DND-41 (cell line): ENCODE measurements around the gene TSPO.

Experiments used
- ATAC-seq: fragments of 200-7000 bp; cut with Tn5 transposase; 3 replicates; pipeline ENCODE4 v1.9.1; 2021; ENCODE audit warnings: low read depth; ENCODE audit not compliant: insufficient read depth
- DNase-seq: peaks from one replicate; pipeline ENCODE4 v3.0.0-alpha.2; 2020
- H2AFZ ChIP-seq: 2 replicates; pipeline ENCODE4 v1.6.0; 2012; ENCODE audit warnings: low read depth, low read length
- H3K27ac ChIP-seq: 2 replicates; pipeline ENCODE4 v1.5.1; 2012; ENCODE audit warnings: low read length, inconsistent platforms
- H3K27me3 ChIP-seq: fragments of 200-600 bp; sonication (generic); 2 replicates; pipeline ENCODE4 v1.6.0; 2012; ENCODE audit warnings: low read length, mild to moderate bottlenecking, inconsistent platforms; ENCODE audit not compliant: insufficient read depth, poor library complexity
- H3K36me3 ChIP-seq: 2 replicates; pipeline ENCODE4 v1.5.1; 2012; ENCODE audit warnings: low read length, inconsistent platforms; ENCODE audit not compliant: insufficient read depth
- H3K4me1 ChIP-seq: 2 replicates; pipeline ENCODE4 v1.5.1; 2012; ENCODE audit warnings: mild to moderate bottlenecking, low read length; ENCODE audit not compliant: insufficient read depth
- H3K4me2 ChIP-seq: 2 replicates; pipeline ENCODE4 v1.6.0; 2012; ENCODE audit warnings: mild to moderate bottlenecking, moderate library complexity, low read length, inconsistent platforms; ENCODE audit not compliant: insufficient read depth
- H3K4me3 ChIP-seq, 2 experiments: fragments of 200-600 bp in 1 of 2; shearing (Covaris generic) in 1 of 2; 2 replicates each; pipeline ENCODE4 v1.5.1; 2012 to 2016; ENCODE audit warnings: inconsistent platforms in 2 of 2, low read length in 2 of 2, mild to moderate bottlenecking in 2 of 2, low read depth in 1 of 2, moderate library complexity in 1 of 2
- H3K79me2 ChIP-seq: 2 replicates; pipeline ENCODE4 v1.6.0; 2012; ENCODE audit warnings: low read length, inconsistent platforms; ENCODE audit not compliant: insufficient read depth
- H3K9ac ChIP-seq: 2 replicates; pipeline ENCODE4 v1.6.0; 2012; ENCODE audit warnings: low read depth, mild to moderate bottlenecking, inconsistent platforms, low read length, moderate library complexity
- H3K9me3 ChIP-seq: 2 replicates; pipeline ENCODE4 v1.5.1; 2012; ENCODE audit warnings: low read length, moderate library complexity, mild to moderate bottlenecking, inconsistent platforms; ENCODE audit not compliant: insufficient read depth, severe bottlenecking
- H4K20me1 ChIP-seq: 2 replicates; pipeline ENCODE4 v1.6.0; 2012; ENCODE audit warnings: low read length; ENCODE audit not compliant: insufficient read depth
- EZH2 ChIP-seq: IDR thresholded peaks from 3 replicates; pipeline ENCODE4 v1.6.1; 2012; ENCODE audit warnings: borderline replicate concordance, low read depth, mild to moderate bottlenecking, moderate library complexity, low read length, inconsistent platforms; ENCODE audit not compliant: severe bottlenecking
- TF ChIP-seq, protein P1 (sequence below): IDR thresholded peaks from 2 replicates; pipeline ENCODE4 v1.5.1; 2012; ENCODE audit warnings: borderline replicate concordance, low read length, moderate library complexity, mild to moderate bottlenecking; ENCODE audit not compliant: poor library complexity, severe bottlenecking; ENCODE audit errors: extremely low read depth

TSPO gene

GRCh38 chr22:43173976-43174720 is 22.8 kb downstream of the TSPO start:
- H3K9ac ChIP-seq: no peak overlapping the region
- H3K27me3 ChIP-seq: no peaks in the 10 kb centered on the region
- H3K4me2 ChIP-seq: no peak overlapping the region
- ATAC-seq: no peak
- no peak for DNase-seq
- H3K9me3 ChIP-seq: no peaks in the 10 kb centered on the region
- H4K20me1 ChIP-seq: peaks cover 10% of the 10 kb centered on the region
- H3K4me1 ChIP-seq: no peaks in the 10 kb centered on the region
- H3K27ac ChIP-seq: no peak overlapping the region
- peaks cover 83% of the 10 kb centered on the region for H3K36me3 ChIP-seq
- no peak for TF ChIP-seq EZH2
- TF ChIP-seq, protein P1, sequence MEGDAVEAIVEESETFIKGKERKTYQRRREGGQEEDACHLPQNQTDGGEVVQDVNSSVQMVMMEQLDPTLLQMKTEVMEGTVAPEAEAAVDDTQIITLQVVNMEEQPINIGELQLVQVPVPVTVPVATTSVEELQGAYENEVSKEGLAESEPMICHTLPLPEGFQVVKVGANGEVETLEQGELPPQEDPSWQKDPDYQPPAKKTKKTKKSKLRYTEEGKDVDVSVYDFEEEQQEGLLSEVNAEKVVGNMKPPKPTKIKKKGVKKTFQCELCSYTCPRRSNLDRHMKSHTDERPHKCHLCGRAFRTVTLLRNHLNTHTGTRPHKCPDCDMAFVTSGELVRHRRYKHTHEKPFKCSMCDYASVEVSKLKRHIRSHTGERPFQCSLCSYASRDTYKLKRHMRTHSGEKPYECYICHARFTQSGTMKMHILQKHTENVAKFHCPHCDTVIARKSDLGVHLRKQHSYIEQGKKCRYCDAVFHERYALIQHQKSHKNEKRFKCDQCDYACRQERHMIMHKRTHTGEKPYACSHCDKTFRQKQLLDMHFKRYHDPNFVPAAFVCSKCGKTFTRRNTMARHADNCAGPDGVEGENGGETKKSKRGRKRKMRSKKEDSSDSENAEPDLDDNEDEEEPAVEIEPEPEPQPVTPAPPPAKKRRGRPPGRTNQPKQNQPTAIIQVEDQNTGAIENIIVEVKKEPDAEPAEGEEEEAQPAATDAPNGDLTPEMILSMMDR: no peak
- H3K4me3 ChIP-seq: no peak overlapping the region
- no peak overlapping the region for H2AFZ ChIP-seq
- H3K79me2 ChIP-seq: no peaks in the 10 kb centered on the region

DNA sequence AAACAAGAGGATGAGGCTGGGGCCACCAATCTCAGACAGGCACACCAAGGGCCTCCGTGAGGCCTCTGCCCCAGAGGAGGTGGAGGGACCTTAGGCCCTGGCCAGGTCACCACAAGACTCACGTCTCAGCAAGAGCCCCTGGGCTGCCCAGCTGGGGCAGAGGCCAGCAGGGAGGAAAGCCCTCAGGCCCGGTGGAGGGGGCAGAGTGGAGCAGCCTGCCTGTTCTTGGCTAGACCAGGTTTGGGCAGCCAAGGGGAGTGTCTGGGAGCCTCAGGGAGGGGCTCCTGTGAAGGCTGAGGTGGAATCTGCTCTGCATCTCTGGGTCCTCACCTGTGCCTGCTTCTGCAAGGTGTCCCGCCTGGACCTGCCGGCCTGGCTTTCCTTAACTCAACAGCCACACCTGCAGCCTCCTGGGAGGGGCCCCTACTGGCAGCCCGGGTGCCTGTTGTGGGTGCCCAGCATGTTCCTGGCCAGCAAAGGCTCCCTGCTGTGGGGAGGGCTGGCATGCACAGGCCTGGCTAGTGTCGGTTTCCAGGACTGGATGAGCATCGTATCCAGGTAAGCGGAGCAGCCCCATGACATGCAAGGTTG is 23.7 kb downstream of the TSPO start:
- ATAC-seq (no peak), DNase-seq (no peak)
- H2AFZ ChIP-seq: no peak overlapping the region
- H3K36me3 ChIP-seq: peaks cover 85% of the 10 kb centered on the region
- TF ChIP-seq, protein P1: no peak
- no peak for TF ChIP-seq EZH2
- no peak overlapping the region for H3K4me3 ChIP-seq
- H3K4me2 ChIP-seq: no peak overlapping the region
- H4K20me1 ChIP-seq: peaks cover 10% of the 10 kb centered on the region
- H3K27ac ChIP-seq: no peak overlapping the region
- no peaks in the 10 kb centered on the region for H3K9me3 ChIP-seq
- H3K79me2 ChIP-seq: no peaks in the 10 kb centered on the region
- H3K9ac ChIP-seq: no peak overlapping the region
- no peaks in the 10 kb centered on the region for H3K27me3 ChIP-seq
- no peaks in the 10 kb centered on the region for H3K4me1 ChIP-seq

DNA sequence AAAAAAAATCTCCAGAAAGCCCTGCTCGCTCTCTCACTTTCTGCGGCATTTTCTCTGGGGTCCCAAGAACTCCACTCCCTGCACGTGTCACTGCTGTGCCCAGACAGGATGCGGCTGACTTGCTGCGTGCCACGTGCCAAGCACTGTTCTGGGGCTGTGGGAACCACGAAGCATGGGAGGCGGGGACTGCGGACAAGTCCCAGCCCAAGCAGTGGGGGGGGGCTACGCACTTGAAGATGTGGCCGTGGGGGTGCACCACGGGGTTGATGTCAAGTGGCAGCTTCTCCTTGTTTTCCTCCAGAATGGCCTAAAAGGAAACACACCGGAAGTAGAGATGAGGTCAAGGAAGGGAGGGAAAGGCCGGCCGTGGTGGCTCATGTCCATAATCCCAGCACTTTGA is 24.7 kb downstream of the TSPO start:
- no peak for TF ChIP-seq EZH2
- TF ChIP-seq, protein P1: no peak
- Histone ChIP-seq H3K4me3 (no peak overlapping the region), H3K36me3 (peaks cover 85% of the 10 kb centered on the region), H3K27me3 (no peaks in the 10 kb centered on the region), H3K4me2 (no peak overlapping the region), H3K4me1 (no peaks in the 10 kb centered on the region), H3K27ac (no peak overlapping the region), H3K79me2 (peaks cover 2% of the 10 kb centered on the region; the same call in 1 of the 2 replicates), H3K9me3 (no peaks in the 10 kb centered on the region), H3K9ac (no peak overlapping the region), H2AFZ (no peak overlapping the region), H4K20me1 (peaks cover 16% of the 10 kb centered on the region)
- DNase-seq (peak; percentile 34), ATAC-seq (peak; percentile 39; the same call in 1 of the 3 replicates)
